ENCODE results near the gene TBX10.

Gene TBX10

DNA sequence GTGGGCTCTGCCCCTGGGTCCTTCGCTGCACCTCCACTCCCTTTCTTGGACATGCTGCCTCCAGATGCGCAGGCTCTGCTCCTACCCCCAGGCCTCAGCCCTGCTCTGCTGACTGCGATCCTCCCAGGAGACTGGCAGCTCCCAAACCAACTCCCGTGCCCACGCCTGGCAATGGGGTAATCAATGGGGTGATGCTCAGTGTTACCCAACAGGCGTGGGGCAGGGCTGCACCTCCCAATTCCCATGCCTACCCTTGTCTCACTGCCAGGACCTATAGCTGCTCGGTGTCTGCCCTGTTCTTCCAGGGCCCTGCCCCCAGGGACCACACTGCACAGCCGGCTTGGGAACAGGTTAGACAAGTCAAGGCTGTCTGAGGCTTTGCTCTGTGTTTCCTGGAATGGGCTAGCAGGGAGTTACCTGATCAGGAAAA is 34.9 kb upstream of the TBX10 start, which contains the start of gene ALDH3B2:
TSS of gene ALDH3B2 (minus strand) at position 182 of the 430 bp plus-strand sequence. CDS start 7,688 bp downstream, outside the sequence.
- DNase-seq (ENCODE audit: low read depth) = no peak

DNA sequence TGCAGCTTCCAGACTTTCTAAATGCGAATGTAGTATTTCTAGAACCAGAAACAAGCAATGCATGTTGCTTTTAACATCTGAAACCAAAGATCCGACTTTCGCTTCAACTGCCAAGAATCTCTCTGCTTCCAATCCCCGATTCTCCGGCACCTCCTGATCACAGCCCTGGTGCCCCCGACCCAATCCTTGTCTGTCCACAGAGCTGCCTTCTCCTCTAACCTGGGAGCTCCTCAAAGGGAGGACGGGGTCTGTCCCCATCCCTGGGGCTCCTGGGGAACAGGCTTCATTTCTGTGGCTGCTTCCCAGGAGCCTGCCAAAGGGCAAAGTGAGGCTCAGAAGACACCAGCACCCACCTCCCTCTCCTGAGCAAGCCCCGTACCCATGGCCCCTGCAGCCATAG is 34.3 kb upstream of the TBX10 start:
- TF ChIP-seq, protein P1, sequence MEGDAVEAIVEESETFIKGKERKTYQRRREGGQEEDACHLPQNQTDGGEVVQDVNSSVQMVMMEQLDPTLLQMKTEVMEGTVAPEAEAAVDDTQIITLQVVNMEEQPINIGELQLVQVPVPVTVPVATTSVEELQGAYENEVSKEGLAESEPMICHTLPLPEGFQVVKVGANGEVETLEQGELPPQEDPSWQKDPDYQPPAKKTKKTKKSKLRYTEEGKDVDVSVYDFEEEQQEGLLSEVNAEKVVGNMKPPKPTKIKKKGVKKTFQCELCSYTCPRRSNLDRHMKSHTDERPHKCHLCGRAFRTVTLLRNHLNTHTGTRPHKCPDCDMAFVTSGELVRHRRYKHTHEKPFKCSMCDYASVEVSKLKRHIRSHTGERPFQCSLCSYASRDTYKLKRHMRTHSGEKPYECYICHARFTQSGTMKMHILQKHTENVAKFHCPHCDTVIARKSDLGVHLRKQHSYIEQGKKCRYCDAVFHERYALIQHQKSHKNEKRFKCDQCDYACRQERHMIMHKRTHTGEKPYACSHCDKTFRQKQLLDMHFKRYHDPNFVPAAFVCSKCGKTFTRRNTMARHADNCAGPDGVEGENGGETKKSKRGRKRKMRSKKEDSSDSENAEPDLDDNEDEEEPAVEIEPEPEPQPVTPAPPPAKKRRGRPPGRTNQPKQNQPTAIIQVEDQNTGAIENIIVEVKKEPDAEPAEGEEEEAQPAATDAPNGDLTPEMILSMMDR (IDR thresholded peaks at IDR 0.05; ENCODE audit: low read length, missing control alignments) = no peak
- no peak for DNase-seq (ENCODE audit: low read depth)
- no peak overlapping the region for H3K4me3 ChIP-seq (replicated peaks; ENCODE audit: low read depth, low read length)

More for the DNA sequence above, 34.9 kb upstream of the TBX10 start, which contains the start of gene ALDH3B2:
- H3K4me3 ChIP-seq (replicated peaks; ENCODE audit: low read depth, low read length) = no peak within 1 kb of the TSS
- TF ChIP-seq, protein P1 (IDR thresholded peaks at IDR 0.05; ENCODE audit: low read length, missing control alignments) = no peak

- TF ChIP-seq, protein P1 (IDR thresholded peaks at IDR 0.05; ENCODE audit: low read length, missing control alignments) = no peak
- no peak overlapping the region for H3K4me3 ChIP-seq (replicated peaks; ENCODE audit: low read depth, low read length)
- DNase-seq (ENCODE audit: low read depth) = no peak
Measured at GRCh38 chr11:67673358-67673757, 33.8 kb upstream of the TBX10 start.

DNA sequence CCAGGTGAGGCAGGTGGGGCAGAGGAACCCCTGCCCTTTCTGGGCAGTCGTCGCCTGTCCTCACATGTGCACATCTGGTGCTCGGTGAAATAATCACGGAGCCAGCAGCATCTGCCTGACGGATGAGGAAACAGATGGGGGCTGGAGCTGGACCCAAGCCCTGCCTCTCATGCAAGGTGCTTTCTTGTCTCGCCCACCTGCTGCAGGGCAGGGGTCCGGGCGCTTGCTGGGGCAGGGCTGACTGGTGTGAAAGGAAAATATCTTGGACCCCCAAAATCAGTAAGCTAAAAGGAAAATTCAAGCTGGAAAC is 31.6 kb upstream of the TBX10 start:
- TF ChIP-seq, protein P1 (IDR thresholded peaks at IDR 0.05; ENCODE audit: low read length, missing control alignments) = no peak
- DNase-seq (ENCODE audit: low read depth) = no peak
- H3K4me3 ChIP-seq (replicated peaks; ENCODE audit: low read depth, low read length) = no peak overlapping the region

GRCh38 chr11:67670316-67671210 is 31.0 kb upstream of the TBX10 start:
- DNase-seq (ENCODE audit: low read depth) = no peak
- TF ChIP-seq, protein P1 (IDR thresholded peaks at IDR 0.05; ENCODE audit: low read length, missing control alignments) = no peak
- H3K4me3 ChIP-seq (replicated peaks; ENCODE audit: low read depth, low read length) = no peak overlapping the region

GRCh38 chr11:67668192-67668551 is 28.6 kb upstream of the TBX10 start:
- no peak for DNase-seq (ENCODE audit: low read depth)
- TF ChIP-seq, protein P1 (IDR thresholded peaks at IDR 0.05; ENCODE audit: low read length, missing control alignments) = no peak
- H3K4me3 ChIP-seq (replicated peaks; ENCODE audit: low read depth, low read length) = no peak overlapping the region

Data from fibroblast of pulmonary artery (primary cell).